Endothelial cell (in vitro differentiated cells): Measurements from ENCODE around the gene SYMPK. TPM values are rescaled to one million over a fixed set of nuclear protein-coding genes. Genes with fewer than 3 reads are reported as not detected.

ENCODE experiments used
- DNase-seq: peaks from one replicate; pipeline ENCODE4 v3.0.0; 2021; ENCODE audit warnings: low spot score
- H3K27ac Mint-ChIP-seq: one replicate; pipeline ENCODE4 v1.8.0; 2021; ENCODE audit warnings: mixed read lengths, inconsistent platforms; ENCODE audit not compliant: unreplicated experiment
- H3K27me3 Mint-ChIP-seq: one replicate; pipeline ENCODE4 v1.8.0; 2021; ENCODE audit warnings: mild to moderate bottlenecking, moderate library complexity, mixed read lengths, inconsistent platforms; ENCODE audit not compliant: unreplicated experiment
- H3K36me3 Mint-ChIP-seq: one replicate; pipeline ENCODE4 v1.8.0; 2021; ENCODE audit warnings: mild to moderate bottlenecking, low read depth, mixed read lengths, inconsistent platforms; ENCODE audit not compliant: unreplicated experiment
- H3K4me1 Mint-ChIP-seq: one replicate; pipeline ENCODE4 v1.8.0; 2021; ENCODE audit warnings: mild to moderate bottlenecking, mixed read lengths, inconsistent platforms; ENCODE audit not compliant: unreplicated experiment
- H3K4me3 Mint-ChIP-seq: one replicate; pipeline ENCODE4 v1.8.0; 2021; ENCODE audit warnings: mild to moderate bottlenecking, mixed read lengths, inconsistent platforms; ENCODE audit not compliant: unreplicated experiment
- H3K9me3 Mint-ChIP-seq: one replicate; pipeline ENCODE4 v1.8.0; 2021; ENCODE audit warnings: mixed read lengths, inconsistent platforms; ENCODE audit not compliant: unreplicated experiment
- CTCF ChIP-seq: fragments of 200-600 bp; sonication (generic); IDR thresholded peaks from one replicate; pipeline ENCODE4 v1.5.0; 2021; ENCODE audit warnings: antibody characterized with exemption; ENCODE audit not compliant: unreplicated experiment
- total RNA-seq: library from RNA; stranded (reverse); fragmentation: NEBNext Ultra II Directional; extraction: Animal tissue kit (Norgen Biotek cat#: 25700); gene quantifications from one replicate; pipeline ENCODE4 v1.2.1, GENCODE V29; 2021; ENCODE audit not compliant: unreplicated experiment

Gene SYMPK
- total RNA-seq, 1 donor from 2014 or later = 70.7 TPM

- DNase-seq = no peak
- no peak for TF ChIP-seq CTCF
- Mint-ChIP-seq H3K4me3 (no peak overlapping the region), H3K4me1 (no peaks in the 10 kb centered on the region), H3K27me3 (peaks cover 23% of the 10 kb centered on the region), H3K27ac (no peak overlapping the region), H3K9me3 (no peaks in the 10 kb centered on the region), H3K36me3 (peaks cover 49% of the 10 kb centered on the region)
These were observed 34.0 kb downstream of the SYMPK start for GRCh38 chr19:45828945-45829344.

GRCh38 chr19:45828523-45828922, 34.4 kb downstream of the SYMPK start:
- no peak for TF ChIP-seq CTCF
- peaks cover 49% of the 10 kb centered on the region for H3K36me3 Mint-ChIP-seq

DNA sequence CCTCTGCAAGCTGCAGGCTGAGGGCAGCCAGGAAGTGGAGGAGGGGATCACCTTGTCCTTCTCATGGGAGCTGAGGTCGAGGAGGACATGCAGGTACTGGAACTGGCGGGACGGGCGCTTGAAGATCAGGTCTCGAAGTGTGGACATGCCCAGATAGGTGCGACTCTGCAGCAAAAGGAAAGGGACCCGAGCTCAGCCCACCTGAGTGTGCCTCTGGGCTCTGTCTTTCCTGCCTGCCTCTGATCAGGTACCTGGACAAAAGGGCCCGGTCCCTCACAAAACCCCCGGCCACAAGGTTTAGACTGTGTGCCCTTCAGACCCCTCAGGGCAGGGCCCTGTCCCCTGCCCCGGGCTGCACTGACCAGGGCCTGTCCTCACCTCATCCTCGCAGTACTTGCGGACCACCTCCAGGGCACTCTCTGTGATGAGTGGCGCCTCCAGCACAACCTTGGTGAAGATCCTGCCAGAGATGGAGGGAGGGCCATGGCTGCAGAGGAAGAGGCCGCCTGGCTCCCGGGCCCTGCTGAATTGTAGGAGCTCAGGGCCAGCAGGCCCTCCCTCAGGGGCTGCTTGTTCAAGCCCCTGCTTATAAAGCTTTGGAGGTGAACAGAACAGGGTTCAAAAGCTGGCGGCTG, 35.4 kb downstream of the SYMPK start:
- TF ChIP-seq CTCF = no peak
- no peak for DNase-seq
- Mint-ChIP-seq H3K27ac (no peak overlapping the region), H3K36me3 (peaks cover 49% of the 10 kb centered on the region), H3K9me3 (no peaks in the 10 kb centered on the region), H3K4me1 (no peaks in the 10 kb centered on the region), H3K27me3 (peaks cover 26% of the 10 kb centered on the region), H3K4me3 (peak overlapping the region; percentile 69)

More at GRCh38 chr19:45828523-45828922, 34.4 kb downstream of the SYMPK start:
- Mint-ChIP-seq H3K27ac (no peak overlapping the region), H3K9me3 (no peaks in the 10 kb centered on the region), H3K27me3 (peaks cover 24% of the 10 kb centered on the region), H3K4me1 (no peaks in the 10 kb centered on the region), H3K4me3 (peak overlapping the region; percentile 69)
- no peak for DNase-seq

DNA sequence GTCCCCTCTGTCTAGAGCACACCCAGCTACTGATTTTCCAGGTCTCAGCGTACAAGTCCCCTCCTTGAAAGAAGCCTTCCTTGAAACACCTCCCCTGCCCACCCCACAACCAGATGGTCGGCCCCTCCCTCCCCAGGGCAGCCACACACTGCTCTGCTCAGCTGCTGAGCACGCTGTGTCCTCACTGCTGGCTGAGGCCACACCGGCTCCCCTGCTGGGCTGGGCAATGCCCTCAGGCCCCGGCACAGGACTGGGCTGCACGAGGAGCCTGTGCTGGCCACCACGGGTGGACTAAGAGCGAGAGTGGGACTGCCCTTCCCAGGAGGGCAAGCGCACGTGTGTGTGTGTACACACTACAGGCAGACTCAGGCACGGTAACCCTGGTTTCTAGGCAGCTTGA, 36.0 kb downstream of the SYMPK start:
- no peak for DNase-seq
- Mint-ChIP-seq H3K4me1 (no peaks in the 10 kb centered on the region), H3K27me3 (peaks cover 26% of the 10 kb centered on the region), H3K36me3 (peaks cover 45% of the 10 kb centered on the region), H3K9me3 (no peaks in the 10 kb centered on the region), H3K27ac (no peak overlapping the region), H3K4me3 (peak overlapping the region; percentile 63)
- TF ChIP-seq CTCF = no peak
